ENCODE results near the gene DHH.
"Not testable (repeated sequence)": the region's sequence is repeated elsewhere in the genome, so short reads cannot be mapped to it uniquely, and the experiment has no call there.

Gene DHH

GRCh38 chr12:49094160-49094974, at the start of gene DHH:
TSS of gene DHH (minus strand) at chr12:49094801. CDS start at chr12:49094512, 289 bp downstream.
- DNase-seq, result no peak

- no peak for DNase-seq
These were observed 49.8 kb upstream of the DHH start for GRCh38 chr12:49144384-49144783.

GRCh38 chr12:49138999-49139398, 44.4 kb upstream of the DHH start:
- no peak for DNase-seq

GRCh38 chr12:49138587-49138986, 44.0 kb upstream of the DHH start:
- DNase-seq, result no peak

- DNase-seq, result no peak
These were observed 42.9 kb upstream of the DHH start for GRCh38 chr12:49137476-49137875.

- not testable (repeated sequence) for DNase-seq
These were observed 42.4 kb upstream of the DHH start for GRCh38 chr12:49136997-49137396.

- no peak for DNase-seq
These were observed 39.0 kb upstream of the DHH start for GRCh38 chr12:49133590-49133989.

- DNase-seq, result no peak
These were observed 38.4 kb upstream of the DHH start for GRCh38 chr12:49133014-49133413.

GRCh38 chr12:49131894-49132461, 37.4 kb upstream of the DHH start:
- no peak for DNase-seq

- peak; percentile 92 for DNase-seq
These were observed 36.7 kb upstream of the DHH start, which contains the start of gene TUBA1B for GRCh38 chr12:49131051-49131893. TSS of gene TUBA1B (minus strand) at chr12:49131395. CDS start at chr12:49131300, 95 bp downstream.

GRCh38 chr12:49130151-49131050, 35.8 kb upstream of the DHH start:
- peak; percentile 93 for DNase-seq

GRCh38 chr12:49129332-49130150, 34.9 kb upstream of the DHH start:
- DNase-seq, result no peak

GRCh38 chr12:49127971-49128370, 33.4 kb upstream of the DHH start:
- DNase-seq, result not testable (repeated sequence)

GRCh38 chr12:49126852-49127763, 32.5 kb upstream of the DHH start:
- DNase-seq, result no peak

GRCh38 chr12:49121047-49121696, 26.6 kb upstream of the DHH start:
- no peak for DNase-seq

- DNase-seq, result no peak
These were observed 16.6 kb upstream of the DHH start for GRCh38 chr12:49111206-49111605.

GRCh38 chr12:49110464-49111155, 16.0 kb upstream of the DHH start, which contains the start of gene LMBR1L:
TSS of gene LMBR1L (minus strand) at chr12:49110847. CDS start at chr12:49110555, 292 bp downstream.
- DNase-seq, result peak; percentile 93

GRCh38 chr12:49109641-49110463, 15.3 kb upstream of the DHH start:
- DNase-seq, result no peak

Measured in activated T-cell treated with anti-CD3 and anti-CD28 coated beads, Interleukin-2, amount 50 U/mL, for 1 hour (primary cell).